HepG2 (cell line): ENCODE results near the gene SCAPER. TPM values are rescaled to one million over a fixed set of nuclear protein-coding genes. Genes with fewer than 3 reads are reported as not detected.

ENCODE experiments used
- ATAC-seq: fragments of 200-7000 bp; cut with Tn5 transposase; 3 replicates; pipeline ENCODE4 v1.9.1; 2020; ENCODE audit warnings: mild to moderate bottlenecking, moderate library complexity
- BruUV-seq: library from RNA; stranded (reverse); fragments of 400-500 nt; replicated peaks from 2 replicates; lab custom pipeline; 2021; lab: Mats Ljungman, UMichigan
- CTCF ChIA-PET: fragments of 300-600 bp; formaldehyde crosslinking; extraction: SDS; loops from one replicate; lab custom pipeline; 2021; ENCODE audit warnings: low total read pairs, inconsistent platforms, low intra/inter-chr PET ratio; lab: Yijun Ruan, JAX
- POLR2A ChIA-PET: fragments of 350-600 bp; sonication (Branson Sonifier 250); formaldehyde crosslinking; loops from one replicate; lab custom pipeline; 2020; ENCODE audit warnings: antibody characterized with exemption, inconsistent platforms; lab: Yijun Ruan, JAX
- DNase-seq: peaks from one replicate; pipeline ENCODE4 v3.0.0-alpha.2; 2015; ENCODE audit warnings: low spot score
- FAIRE-seq: peaks from 3 replicates; lab custom pipeline; 2011; peaks lifted over from hg19 to GRCh38; lab: Jason Lieb, UNC
- H2AFZ ChIP-seq: one replicate; pipeline ENCODE4 v1.6.1; 2011; ENCODE audit warnings: low read length, inconsistent platforms
- H3K27ac ChIP-seq: fragments of 300-600 bp; 3 replicates; pipeline ENCODE4 v1.8.0; 2011; ENCODE audit warnings: mixed run types, mild to moderate bottlenecking, mixed read lengths, low read length, inconsistent platforms; ENCODE audit not compliant: insufficient read depth; ENCODE audit errors: extremely low read length
- H3K27me3 ChIP-seq, 2 experiments: fragments of 200-600 bp in 1 of 2; 2 replicates in 1 of 2; 3 replicates in 1 of 2; pipeline versions ENCODE4 v1.6.0 to v1.8.0; 2011; ENCODE audit warnings: low read length in 2 of 2, mild to moderate bottlenecking in 2 of 2, moderate library complexity in 2 of 2, inconsistent platforms in 1 of 2; ENCODE audit not compliant: insufficient read depth in 2 of 2, control insufficient read depth in 1 of 2
- H3K36me3 ChIP-seq, 2 experiments: fragments of 200-600 bp in 1 of 2; replicated peaks in 1 of 2; 2 replicates in 1 of 2; 3 replicates in 1 of 2; pipeline versions ENCODE4 v1.5.1 to v1.8.0; 2011; ENCODE audit warnings: low read length in 2 of 2, inconsistent platforms in 1 of 2; ENCODE audit not compliant: insufficient read depth in 2 of 2, control insufficient read depth in 1 of 2
- H3K4me1 ChIP-seq: 2 replicates; pipeline ENCODE4 v1.5.1; 2012; ENCODE audit warnings: low read length, inconsistent platforms; ENCODE audit not compliant: insufficient read depth
- H3K4me2 ChIP-seq: 2 replicates; pipeline ENCODE4 v1.6.0; 2011; ENCODE audit warnings: low read depth, low read length, inconsistent platforms
- H3K4me3 ChIP-seq, 3 experiments: fragments of 200-600 bp in 1 of 3; sonication (generic), shearing (Covaris generic) in 1 of 3; replicated peaks in 1 of 3; 2 replicates each; pipeline ENCODE4 v1.5.1; 2011 to 2016; ENCODE audit warnings: low read length in 3 of 3, inconsistent platforms in 2 of 3, low read depth in 2 of 3, mild to moderate bottlenecking in 2 of 3, control low read depth in 1 of 3, mixed read lengths in 1 of 3; ENCODE audit not compliant: insufficient read depth in 1 of 3
- H3K79me2 ChIP-seq: one replicate; pipeline ENCODE4 v1.6.1; 2011; ENCODE audit warnings: low read length, inconsistent platforms; ENCODE audit not compliant: insufficient read depth
- H3K9ac ChIP-seq: 2 replicates; pipeline ENCODE4 v1.6.0; 2011; ENCODE audit warnings: mild to moderate bottlenecking, low read depth, low read length, inconsistent platforms; ENCODE audit not compliant: insufficient read depth
- H3K9me3 ChIP-seq: 2 replicates; pipeline ENCODE4 v1.5.1; 2012; ENCODE audit warnings: mild to moderate bottlenecking, low read length
- H4K20me1 ChIP-seq: 2 replicates; pipeline ENCODE4 v1.6.0; 2011; ENCODE audit warnings: inconsistent platforms, mild to moderate bottlenecking, low read length, moderate library complexity; ENCODE audit not compliant: insufficient read depth
- AKNA ChIP-seq: sonication (generic); formaldehyde crosslinking; IDR thresholded peaks from 2 replicates; pipeline ENCODE4 v1.4.0; 2020; ENCODE audit warnings: missing genetic modification reagents, borderline replicate concordance
- ARID5B ChIP-seq: IDR thresholded peaks from 2 replicates; pipeline ENCODE4 v1.4.0; 2020; ENCODE audit warnings: mild to moderate bottlenecking, missing genetic modification reagents
- ARNT ChIP-seq: fragments of 450-650 bp; IDR thresholded peaks from 2 replicates; pipeline ENCODE4 v1.6.1; 2017
- BORCS8-MEF2B ChIP-seq: sonication (generic); formaldehyde crosslinking; IDR thresholded peaks from 2 replicates; pipeline ENCODE4 v1.8.0; 2022; ENCODE audit warnings: mild to moderate bottlenecking, missing genetic modification reagents
- SOX13 ChIP-seq, 3 experiments: fragments of 450-650 bp in 1 of 3; sonication (generic) in 1 of 3; formaldehyde crosslinking in 1 of 3; IDR thresholded peaks in 2 of 3; conservative IDR thresholded peaks in 1 of 3; 2 replicates each; pipeline versions ENCODE4 v1.5.0 to v1.6.1; 2016 to 2020; ENCODE audit warnings: antibody characterized with exemption in 1 of 3, mild to moderate bottlenecking in 1 of 3, missing compliant biosample characterization in 1 of 3, missing genetic modification reagents in 1 of 3, moderate library complexity in 1 of 3
- TARDBP ChIP-seq: sonication (generic); formaldehyde crosslinking; IDR thresholded peaks from 2 replicates; pipeline ENCODE4 v1.8.0; 2022; ENCODE audit warnings: mild to moderate bottlenecking, missing genetic modification reagents
- USF2 ChIP-seq, 2 experiments: sonication (generic) in 1 of 2; formaldehyde crosslinking in 1 of 2; IDR thresholded peaks; 2 replicates each; pipeline versions ENCODE4 v1.5.1 to v1.6.1; 2011 to 2020; ENCODE audit warnings: borderline replicate concordance in 1 of 2, low read depth in 1 of 2, low read length in 1 of 2, mild to moderate bottlenecking in 1 of 2, missing genetic modification reagents in 1 of 2, moderate library complexity in 1 of 2
- ZNF800 ChIP-seq: sonication (generic); formaldehyde crosslinking; IDR thresholded peaks from 2 replicates; pipeline ENCODE4 v1.4.0; 2020; ENCODE audit warnings: missing genetic modification reagents
- WGBS: methylation state at CpG from one replicate; pipeline ENCODE4 v1.1.6; 2017; ENCODE audit warnings: low lambda C conversion rate; 5-methylcytosine and 5-hydroxymethylcytosine counted together
- in situ Hi-C: cut with HindIII; loops from 2 replicates; pipeline ENCODE4 v1.10.0; 2017; ENCODE audit warnings: low pct_unique_long_range_greater_than_20kb; ENCODE audit not compliant: extremely low pct_ligation_motif_present
- intact Hi-C: fragments of 100-400 bp; cut with micrococcal nuclease; formaldehyde crosslinking; loops from one replicate; pipeline ENCODE4 v1.10.0; 2022; ENCODE audit not compliant: unreplicated experiment
- polyA plus RNA-seq, 8 experiments: library from polyadenylated mRNA; depleted of rRNA in 3 of 8; stranded (reverse) in 7 of 8; unstranded in 1 of 8; fragments of >200 nt; fragmentation: Illumina TruSeq in 4 of 8; extraction: Trizol in 4 of 8; gene quantifications; 2 replicates each; pipeline versions ENCODE4 v1.2.1 to v1.2.3, GENCODE V29; 2011 to 2016; ENCODE audit warnings: low read depth in 4 of 8, missing spikeins in 1 of 8, mixed read lengths in 1 of 8; ENCODE audit not compliant: insufficient read depth in 1 of 8
- total RNA-seq, 5 experiments: library from RNA; depleted of rRNA; stranded (reverse); fragments of >200 nt; fragmentation: Illumina TruSeq; extraction: Trizol; gene quantifications; 2 replicates each; pipeline ENCODE4 v1.2.3, GENCODE V29; 2016; ENCODE audit warnings: low read depth in 1 of 5

SCAPER gene
- total and polyA plus RNA-seq, 2 of the 13 experiments (the other 11 are each of a cell fraction or from before 2014, with no cell fraction given): 4.3 to 10.5 TPM

GRCh38 chr15:76432604-76433003 is 472.5 kb downstream of the SCAPER start:
- H3K36me3 ChIP-seq: 0 out of 5 replicates have a peak, but pooled peaks cover 0 to 4% of the 10 kb centered on the region in 2 experiments
- H3K27ac ChIP-seq: no peak overlapping the region
- WGBS: 52% methylated on average over 1 of the region's 1 CpG
- TF ChIP-seq USF2 (IDR thresholded peaks at IDR 0.05; ENCODE audit: low read depth, low read length): no peak
- TF ChIP-seq USF2 (CRISPR knock-in tag; IDR thresholded peaks at IDR 0.05; ENCODE audit: borderline replicate concordance): no peak
- TF ChIP-seq ARNT: no peak
- no peak for TF ChIP-seq ARID5B (CRISPR knock-in tag)
- TF ChIP-seq AKNA (CRISPR knock-in tag): no peak
- TF ChIP-seq TARDBP: no peak
- TF ChIP-seq SOX13 (IDR thresholded peaks at IDR 0.05): no peak
- no peak for TF ChIP-seq SOX13 (CRISPR knock-in tag; conservative IDR thresholded peaks at IDR 0.05 in 1 of 2, IDR thresholded peaks at IDR 0.05 in 1 of 2)
- no peak for TF ChIP-seq ZNF800 (CRISPR knock-in tag)
- no peak for TF ChIP-seq BORCS8-MEF2B (CRISPR knock-in tag)
- H3K4me1 ChIP-seq: no peaks in the 10 kb centered on the region
- H3K4me3 ChIP-seq: no peak overlapping the region
- ChIA-PET POLR2A (no interaction called here), CTCF (no interaction called here)
- intact Hi-C loops: no loop called here
- FAIRE-seq: no peak
- no peak for ATAC-seq
- H3K27me3 ChIP-seq: no peaks in the 10 kb centered on the region
- in situ Hi-C loops: no loop called here
- no peak overlapping the region for H3K4me2 ChIP-seq
- H3K9me3 ChIP-seq: no peaks in the 10 kb centered on the region
- no TSS peak for BruUV-seq
- H3K79me2 ChIP-seq: no peaks in the 10 kb centered on the region
- H3K9ac ChIP-seq: no peak overlapping the region
- no peaks in the 10 kb centered on the region for H4K20me1 ChIP-seq
- DNase-seq: no peak
- H2AFZ ChIP-seq: no peak overlapping the region
